ENCODE data around the gene NXPH1. TPM values are rescaled to one million over a fixed set of nuclear protein-coding genes. Genes with fewer than 3 reads are reported as not detected.

The NXPH1 gene
- total RNA-seq, 4 donors from 2014 or later: not detected

DNA sequence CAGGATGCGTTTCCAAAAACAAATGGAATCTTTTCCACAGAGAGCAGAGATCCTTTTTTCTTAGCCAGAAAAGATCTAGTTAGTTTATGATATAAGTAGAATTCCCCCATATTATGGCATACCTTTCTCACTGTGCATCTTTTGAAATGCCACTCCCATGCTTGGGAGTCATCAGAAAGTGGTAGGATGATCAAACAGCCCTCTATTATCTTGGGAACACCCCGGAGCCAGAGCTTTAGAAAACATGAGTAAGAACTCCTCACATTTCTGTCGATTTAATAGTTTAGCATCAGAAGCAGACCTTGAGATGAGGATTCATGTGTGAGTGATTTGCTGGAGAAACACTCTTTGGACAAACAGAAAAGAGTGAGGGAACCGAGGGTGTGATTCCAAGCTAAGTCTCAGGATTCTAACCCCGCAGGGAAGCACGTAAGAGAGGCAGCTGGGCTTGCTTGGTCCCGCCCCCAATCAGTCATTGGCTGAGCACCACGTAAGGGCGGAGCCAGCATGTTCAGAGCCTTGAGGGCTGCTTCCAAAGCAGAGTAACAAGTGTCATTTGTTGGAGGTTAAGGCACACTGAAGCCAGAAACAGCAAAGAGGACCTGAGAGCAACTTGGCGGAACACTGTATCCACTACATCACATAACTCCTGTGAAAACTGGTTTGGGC, 43.7 kb upstream of the NXPH1 start:
- Histone ChIP-seq H3K27ac (no peak overlapping the region), H3K4me3 (no peak overlapping the region), H3K4me1 (no peaks in the 10 kb centered on the region), H3K27me3 (peaks cover 0 to 8% (median 0%) of the 10 kb centered on the region in 4 donors), H3K9me3 (no peaks in the 10 kb centered on the region), H3K36me3 (no peaks in the 10 kb centered on the region)
- intact Hi-C loops (cut with DNase I): no loop called here
- no peak for DNase-seq
- 34 to 47% methylated on average over 10 of the region's 10 CpGs for WGBS, 2 donors
- no peak for TF ChIP-seq POLR2A (IDR thresholded peaks at IDR 0.05)
- TF ChIP-seq, protein P1, sequence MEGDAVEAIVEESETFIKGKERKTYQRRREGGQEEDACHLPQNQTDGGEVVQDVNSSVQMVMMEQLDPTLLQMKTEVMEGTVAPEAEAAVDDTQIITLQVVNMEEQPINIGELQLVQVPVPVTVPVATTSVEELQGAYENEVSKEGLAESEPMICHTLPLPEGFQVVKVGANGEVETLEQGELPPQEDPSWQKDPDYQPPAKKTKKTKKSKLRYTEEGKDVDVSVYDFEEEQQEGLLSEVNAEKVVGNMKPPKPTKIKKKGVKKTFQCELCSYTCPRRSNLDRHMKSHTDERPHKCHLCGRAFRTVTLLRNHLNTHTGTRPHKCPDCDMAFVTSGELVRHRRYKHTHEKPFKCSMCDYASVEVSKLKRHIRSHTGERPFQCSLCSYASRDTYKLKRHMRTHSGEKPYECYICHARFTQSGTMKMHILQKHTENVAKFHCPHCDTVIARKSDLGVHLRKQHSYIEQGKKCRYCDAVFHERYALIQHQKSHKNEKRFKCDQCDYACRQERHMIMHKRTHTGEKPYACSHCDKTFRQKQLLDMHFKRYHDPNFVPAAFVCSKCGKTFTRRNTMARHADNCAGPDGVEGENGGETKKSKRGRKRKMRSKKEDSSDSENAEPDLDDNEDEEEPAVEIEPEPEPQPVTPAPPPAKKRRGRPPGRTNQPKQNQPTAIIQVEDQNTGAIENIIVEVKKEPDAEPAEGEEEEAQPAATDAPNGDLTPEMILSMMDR (IDR thresholded peaks at IDR 0.05): no peak

DNA sequence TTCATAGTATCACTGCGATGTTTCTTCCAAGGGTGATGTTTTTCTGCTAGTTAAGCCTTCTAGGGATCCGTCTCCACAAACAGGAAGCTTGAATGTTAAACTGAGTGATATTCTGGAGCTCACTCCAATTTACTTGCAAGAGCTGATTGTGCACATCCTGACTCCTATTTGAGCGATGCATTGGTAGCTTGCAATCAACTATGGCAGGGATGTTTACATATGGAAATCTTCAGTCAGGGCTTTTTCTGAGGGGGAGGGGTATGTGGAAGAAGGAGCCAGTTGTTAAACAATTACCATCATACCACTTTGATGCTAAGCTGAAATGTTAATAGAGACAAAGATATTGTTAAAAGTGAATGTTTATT, 43.2 kb upstream of the NXPH1 start:
- Histone ChIP-seq H3K27me3 (peaks cover 0 to 8% (median 0%) of the 10 kb centered on the region in 4 donors), H3K4me3 (no peak overlapping the region), H3K9me3 (no peaks in the 10 kb centered on the region), H3K27ac (no peak overlapping the region), H3K36me3 (no peaks in the 10 kb centered on the region), H3K4me1 (no peaks in the 10 kb centered on the region)
- DNase-seq: no peak
- TF ChIP-seq, protein P1 (IDR thresholded peaks at IDR 0.05): no peak
- no peak for TF ChIP-seq POLR2A (IDR thresholded peaks at IDR 0.05)
- 23 to 44% methylated on average over 3 of the region's 3 CpGs for WGBS, 2 donors
- intact Hi-C loops (cut with DNase I): no loop called here

DNA sequence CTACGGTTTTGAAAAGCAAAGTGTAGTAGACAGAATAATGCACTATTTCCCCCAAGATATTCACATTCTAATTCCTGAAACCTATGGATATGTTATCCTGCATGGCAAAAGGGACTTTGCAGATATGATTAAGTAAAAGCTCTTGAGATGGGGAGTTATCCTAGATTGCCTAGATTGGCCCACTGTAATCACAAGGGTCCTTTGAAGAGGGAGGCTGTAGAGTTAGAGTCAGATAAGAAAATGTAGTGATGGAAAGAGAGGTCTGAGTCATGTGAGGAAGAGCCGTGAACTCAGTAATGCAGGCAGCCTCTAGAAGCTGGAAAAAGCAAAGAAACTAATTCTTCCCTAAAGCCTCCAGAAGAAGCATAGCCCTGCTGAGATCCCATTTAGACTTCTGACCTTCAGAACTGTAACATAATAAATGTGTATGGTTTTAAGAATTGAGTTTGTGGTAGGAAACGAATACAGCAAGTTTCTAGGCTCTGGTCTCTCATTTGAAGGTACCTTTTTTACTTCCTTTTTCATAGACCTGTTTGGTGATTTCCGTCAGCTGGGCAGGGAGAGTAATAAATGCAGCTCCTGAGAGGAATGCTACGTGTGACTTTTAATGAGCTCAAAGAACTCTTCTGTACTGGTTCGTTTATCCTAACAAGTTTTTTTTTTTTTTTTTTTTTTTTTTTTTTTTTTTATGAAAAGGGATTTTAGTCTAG, 41.9 kb upstream of the NXPH1 start:
- Histone ChIP-seq H3K27me3 (peaks cover 0 to 8% (median 0%) of the 10 kb centered on the region in 4 donors), H3K36me3 (no peaks in the 10 kb centered on the region), H3K4me1 (no peaks in the 10 kb centered on the region), H3K27ac (no peak overlapping the region), H3K9me3 (no peaks in the 10 kb centered on the region), H3K4me3 (no peak overlapping the region)
- TF ChIP-seq, protein P1 (IDR thresholded peaks at IDR 0.05): no peak
- no peak for TF ChIP-seq POLR2A (IDR thresholded peaks at IDR 0.05)
- DNase-seq: no peak
- WGBS, 2 donors: 42 to 47% methylated on average over 6 of the region's 6 CpGs
- intact Hi-C loops (cut with DNase I): no loop called here

DNA sequence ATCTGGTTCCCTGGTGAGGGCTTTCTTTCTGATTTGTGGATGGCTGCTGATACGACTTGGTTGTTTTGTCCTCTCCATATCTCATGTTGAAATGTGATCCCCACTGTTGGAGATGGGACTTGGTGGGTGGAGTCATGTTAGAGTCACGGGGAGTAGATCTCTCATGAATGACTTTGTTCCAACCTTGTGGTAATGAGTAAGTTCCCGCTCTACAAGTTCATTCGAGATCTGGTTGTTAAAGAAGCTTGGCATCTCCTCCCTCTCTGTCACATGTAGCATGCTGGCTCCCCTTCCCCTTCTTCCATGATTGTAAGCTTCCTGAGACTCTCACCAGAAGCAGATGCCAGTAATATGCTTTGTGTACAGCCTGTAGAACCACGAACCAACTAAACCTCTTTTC, 37.1 kb upstream of the NXPH1 start:
- DNase-seq: no peak
- Histone ChIP-seq H3K9me3 (no peaks in the 10 kb centered on the region), H3K27ac (no peak overlapping the region), H3K27me3 (peaks cover 0 to 8% (median 0%) of the 10 kb centered on the region in 4 donors), H3K36me3 (no peaks in the 10 kb centered on the region), H3K4me1 (no peaks in the 10 kb centered on the region), H3K4me3 (no peak overlapping the region)
- intact Hi-C loops (cut with DNase I): no loop called here
- no peak for TF ChIP-seq POLR2A (IDR thresholded peaks at IDR 0.05)
- TF ChIP-seq, protein P1 (IDR thresholded peaks at IDR 0.05): no peak
- WGBS, 2 donors: 52 to 59% methylated on average over 5 of the region's 5 CpGs

DNA sequence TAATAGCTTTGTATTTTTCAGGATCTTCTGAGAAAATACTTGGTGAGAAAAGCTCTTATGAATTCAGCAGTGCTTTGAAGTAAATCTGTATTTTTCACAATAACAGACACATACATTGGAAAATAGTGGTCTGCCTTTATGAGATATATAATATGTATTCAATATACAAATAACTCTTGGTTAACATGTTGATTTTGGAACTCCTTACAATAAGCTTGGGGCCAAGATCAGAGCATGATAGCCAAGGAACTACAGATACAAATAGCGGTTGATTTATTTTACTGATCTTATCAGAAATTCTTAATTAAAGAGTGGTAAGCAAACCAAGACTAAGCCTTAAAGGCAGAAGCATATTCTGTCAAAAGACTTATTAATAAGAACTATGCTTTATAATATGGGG, 24.5 kb upstream of the NXPH1 start:
- DNase-seq: no peak
- intact Hi-C loops (cut with DNase I): no loop called here
- Histone ChIP-seq H3K4me3 (no peak overlapping the region), H3K27me3 (no peaks in the 10 kb centered on the region), H3K9me3 (no peaks in the 10 kb centered on the region), H3K27ac (no peak overlapping the region), H3K4me1 (no peaks in the 10 kb centered on the region), H3K36me3 (no peaks in the 10 kb centered on the region)
- TF ChIP-seq POLR2A (IDR thresholded peaks at IDR 0.05): no peak
- TF ChIP-seq, protein P1 (IDR thresholded peaks at IDR 0.05): no peak
- 81 to 90% methylated on average over 1 of the region's 1 CpG for WGBS, 2 donors
